ENCODE measurements around the gene LRWD1. TPM values are rescaled to one million over a fixed set of nuclear protein-coding genes. Genes with fewer than 3 reads are reported as not detected.
A peak's percentile ranks its signal among the peaks of the same experiment; 100 is the strongest.

Gene LRWD1
- total and polyA plus RNA-seq, 8 donors: 4.5 to 238 (median 12.8) TPM

GRCh38 chr7:102468478-102469350, 3.9 kb downstream of the LRWD1 start:
- Histone ChIP-seq H3K4me1 (peaks cover 11 to 59% (median 41%) of the 10 kb centered on the region in 4 donors), H3K4me3 (no peak overlapping the region), H3K27me3 (no peaks in the 10 kb centered on the region), H3K27ac (peak overlapping the region in 1 of 5 donors; percentile 63), H3K9me3 (no peaks in the 10 kb centered on the region), H3K36me3 (peaks cover 22 to 62% (median 54%) of the 10 kb centered on the region in 4 donors)
- intact Hi-C loops (cut with DNase I; ENCODE audit: low total_unique reads): loop anchor here (10.0 kb wide), 1 partner anchor 184 kb away; the partner anchor contains the start of gene SH2B2
- DNase-seq: no peak
- TF ChIP-seq EP300 (IDR thresholded peaks at IDR 0.05) (no peak), POLR2A (IDR thresholded peaks at IDR 0.05) (no peak), POLR2AphosphoS5 (IDR thresholded peaks at IDR 0.05) (no peak)
- TF ChIP-seq, protein P1, sequence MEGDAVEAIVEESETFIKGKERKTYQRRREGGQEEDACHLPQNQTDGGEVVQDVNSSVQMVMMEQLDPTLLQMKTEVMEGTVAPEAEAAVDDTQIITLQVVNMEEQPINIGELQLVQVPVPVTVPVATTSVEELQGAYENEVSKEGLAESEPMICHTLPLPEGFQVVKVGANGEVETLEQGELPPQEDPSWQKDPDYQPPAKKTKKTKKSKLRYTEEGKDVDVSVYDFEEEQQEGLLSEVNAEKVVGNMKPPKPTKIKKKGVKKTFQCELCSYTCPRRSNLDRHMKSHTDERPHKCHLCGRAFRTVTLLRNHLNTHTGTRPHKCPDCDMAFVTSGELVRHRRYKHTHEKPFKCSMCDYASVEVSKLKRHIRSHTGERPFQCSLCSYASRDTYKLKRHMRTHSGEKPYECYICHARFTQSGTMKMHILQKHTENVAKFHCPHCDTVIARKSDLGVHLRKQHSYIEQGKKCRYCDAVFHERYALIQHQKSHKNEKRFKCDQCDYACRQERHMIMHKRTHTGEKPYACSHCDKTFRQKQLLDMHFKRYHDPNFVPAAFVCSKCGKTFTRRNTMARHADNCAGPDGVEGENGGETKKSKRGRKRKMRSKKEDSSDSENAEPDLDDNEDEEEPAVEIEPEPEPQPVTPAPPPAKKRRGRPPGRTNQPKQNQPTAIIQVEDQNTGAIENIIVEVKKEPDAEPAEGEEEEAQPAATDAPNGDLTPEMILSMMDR (IDR thresholded peaks at IDR 0.05): no peak
- WGBS, 5 donors: 84 to 89% (median 87%) methylated on average over 35 to 40 of the region's 40 CpGs

GRCh38 chr7:102469351-102469971, 4.7 kb downstream of the LRWD1 start:
- peaks cover 22 to 69% (median 60%) of the 10 kb centered on the region in 4 donors for H3K36me3 ChIP-seq
- no peaks in the 10 kb centered on the region for H3K9me3 ChIP-seq
- TF ChIP-seq POLR2AphosphoS5 (IDR thresholded peaks at IDR 0.05) (no peak), POLR2A (IDR thresholded peaks at IDR 0.05) (no peak), EP300 (IDR thresholded peaks at IDR 0.05) (no peak)
- TF ChIP-seq, protein P1 (IDR thresholded peaks at IDR 0.05): no peak
- 88 to 94% (median 90%) methylated on average over 21 to 24 of the region's 24 CpGs for WGBS, 5 donors
- intact Hi-C loops (cut with DNase I; ENCODE audit: low total_unique reads): loop anchor here (10.0 kb wide), 1 partner anchor 185 kb away; the partner anchor contains the start of gene SH2B2
- no peaks in the 10 kb centered on the region for H3K27me3 ChIP-seq
- DNase-seq: no peak
- peak overlapping the region in 2 of 5 donors; percentile 9 to 63 for H3K27ac ChIP-seq
- no peak overlapping the region for H3K4me3 ChIP-seq
- peaks cover 6 to 53% (median 35%) of the 10 kb centered on the region in 4 donors for H3K4me1 ChIP-seq

DNA sequence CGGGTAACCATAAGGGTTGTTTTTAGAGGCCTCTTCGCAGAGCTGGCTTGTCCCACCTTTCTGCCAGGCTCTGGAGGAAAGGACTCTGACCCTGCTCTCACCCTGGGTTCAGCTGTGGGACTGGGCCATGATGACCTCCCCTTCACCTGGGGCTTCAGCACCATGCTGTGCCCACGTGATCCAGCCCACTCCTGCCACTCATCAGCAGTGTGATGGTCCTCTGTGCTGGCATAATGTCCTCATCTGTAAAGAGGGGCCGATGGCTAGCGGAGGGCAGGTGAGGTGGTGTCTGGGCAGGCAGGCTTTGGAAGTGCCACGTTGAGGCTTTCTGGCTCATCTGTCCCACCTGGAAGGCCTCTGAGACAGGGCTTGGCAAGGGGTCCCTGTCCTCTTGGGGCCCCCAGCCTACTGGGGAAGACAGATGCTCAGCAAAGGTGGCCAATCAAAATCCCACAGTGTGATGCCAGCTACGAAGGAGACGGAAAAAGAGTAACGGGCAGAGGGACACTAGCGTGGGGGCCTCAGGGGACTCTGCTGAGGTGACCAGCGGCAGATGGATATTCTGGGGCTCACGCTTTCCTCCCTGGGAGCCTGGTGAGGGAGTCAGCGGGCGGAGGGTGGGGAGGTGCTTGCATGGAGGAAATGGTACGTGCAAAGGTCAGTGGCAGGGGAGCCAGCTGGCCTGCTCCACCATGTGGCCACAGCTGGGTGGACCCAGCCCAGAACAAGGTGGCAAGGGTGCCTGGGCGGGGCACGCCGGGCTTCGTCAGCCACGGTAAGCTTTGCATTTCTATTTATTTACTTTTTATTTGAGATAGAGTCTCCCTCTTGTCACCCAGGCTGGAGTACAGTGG, 5.4 kb downstream of the LRWD1 start:
- H3K27ac ChIP-seq: peak overlapping the region in 2 of 5 donors; percentile 9 to 63
- WGBS, 5 donors: 42 to 71% (median 53%) methylated on average over 18 to 20 of the region's 20 CpGs
- no peaks in the 10 kb centered on the region for H3K27me3 ChIP-seq
- DNase-seq: peak; percentile 63 to 86
- TF ChIP-seq POLR2A (IDR thresholded peaks at IDR 0.05) (no peak), EP300 (IDR thresholded peaks at IDR 0.05) (no peak), POLR2AphosphoS5 (IDR thresholded peaks at IDR 0.05) (peak in 1 of 3 donors; percentile 77)
- TF ChIP-seq, protein P1 (IDR thresholded peaks at IDR 0.05): no peak
- H3K4me1 ChIP-seq: peaks cover 6 to 53% (median 35%) of the 10 kb centered on the region in 4 donors
- H3K36me3 ChIP-seq: peaks cover 22 to 72% (median 62%) of the 10 kb centered on the region in 4 donors
- no peak overlapping the region for H3K4me3 ChIP-seq
- no peaks in the 10 kb centered on the region for H3K9me3 ChIP-seq
- intact Hi-C loops (cut with DNase I; ENCODE audit: low total_unique reads): loop anchor here (10.0 kb wide), 1 partner anchor 185 kb away; the partner anchor contains the start of gene SH2B2

Data from stomach (tissue), 9 donors.